Stimulated activated CD4-positive, alpha-beta T cell treated with anti-CD3 and anti-CD28 coated beads, Interleukin-1b, Interleukin-23, amount 100 ng/mL, for 48 hours (primary cell): ENCODE data around the gene LTBP4.
"Not testable (repeated sequence)": the region's sequence is repeated elsewhere in the genome, so short reads cannot be mapped to it uniquely, and the experiment has no call there.

Experiments used
- DNase-seq: peaks from one replicate; pipeline ENCODE4 v3.0.0-alpha.2; 2020

The LTBP4 gene, protein sequence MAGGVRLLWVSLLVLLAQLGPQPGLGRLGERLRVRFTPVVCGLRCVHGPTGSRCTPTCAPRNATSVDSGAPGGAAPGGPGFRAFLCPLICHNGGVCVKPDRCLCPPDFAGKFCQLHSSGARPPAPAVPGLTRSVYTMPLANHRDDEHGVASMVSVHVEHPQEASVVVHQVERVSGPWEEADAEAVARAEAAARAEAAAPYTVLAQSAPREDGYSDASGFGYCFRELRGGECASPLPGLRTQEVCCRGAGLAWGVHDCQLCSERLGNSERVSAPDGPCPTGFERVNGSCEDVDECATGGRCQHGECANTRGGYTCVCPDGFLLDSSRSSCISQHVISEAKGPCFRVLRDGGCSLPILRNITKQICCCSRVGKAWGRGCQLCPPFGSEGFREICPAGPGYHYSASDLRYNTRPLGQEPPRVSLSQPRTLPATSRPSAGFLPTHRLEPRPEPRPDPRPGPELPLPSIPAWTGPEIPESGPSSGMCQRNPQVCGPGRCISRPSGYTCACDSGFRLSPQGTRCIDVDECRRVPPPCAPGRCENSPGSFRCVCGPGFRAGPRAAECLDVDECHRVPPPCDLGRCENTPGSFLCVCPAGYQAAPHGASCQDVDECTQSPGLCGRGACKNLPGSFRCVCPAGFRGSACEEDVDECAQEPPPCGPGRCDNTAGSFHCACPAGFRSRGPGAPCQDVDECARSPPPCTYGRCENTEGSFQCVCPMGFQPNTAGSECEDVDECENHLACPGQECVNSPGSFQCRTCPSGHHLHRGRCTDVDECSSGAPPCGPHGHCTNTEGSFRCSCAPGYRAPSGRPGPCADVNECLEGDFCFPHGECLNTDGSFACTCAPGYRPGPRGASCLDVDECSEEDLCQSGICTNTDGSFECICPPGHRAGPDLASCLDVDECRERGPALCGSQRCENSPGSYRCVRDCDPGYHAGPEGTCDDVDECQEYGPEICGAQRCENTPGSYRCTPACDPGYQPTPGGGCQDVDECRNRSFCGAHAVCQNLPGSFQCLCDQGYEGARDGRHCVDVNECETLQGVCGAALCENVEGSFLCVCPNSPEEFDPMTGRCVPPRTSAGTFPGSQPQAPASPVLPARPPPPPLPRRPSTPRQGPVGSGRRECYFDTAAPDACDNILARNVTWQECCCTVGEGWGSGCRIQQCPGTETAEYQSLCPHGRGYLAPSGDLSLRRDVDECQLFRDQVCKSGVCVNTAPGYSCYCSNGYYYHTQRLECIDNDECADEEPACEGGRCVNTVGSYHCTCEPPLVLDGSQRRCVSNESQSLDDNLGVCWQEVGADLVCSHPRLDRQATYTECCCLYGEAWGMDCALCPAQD (N-terminal part only)

DNA sequence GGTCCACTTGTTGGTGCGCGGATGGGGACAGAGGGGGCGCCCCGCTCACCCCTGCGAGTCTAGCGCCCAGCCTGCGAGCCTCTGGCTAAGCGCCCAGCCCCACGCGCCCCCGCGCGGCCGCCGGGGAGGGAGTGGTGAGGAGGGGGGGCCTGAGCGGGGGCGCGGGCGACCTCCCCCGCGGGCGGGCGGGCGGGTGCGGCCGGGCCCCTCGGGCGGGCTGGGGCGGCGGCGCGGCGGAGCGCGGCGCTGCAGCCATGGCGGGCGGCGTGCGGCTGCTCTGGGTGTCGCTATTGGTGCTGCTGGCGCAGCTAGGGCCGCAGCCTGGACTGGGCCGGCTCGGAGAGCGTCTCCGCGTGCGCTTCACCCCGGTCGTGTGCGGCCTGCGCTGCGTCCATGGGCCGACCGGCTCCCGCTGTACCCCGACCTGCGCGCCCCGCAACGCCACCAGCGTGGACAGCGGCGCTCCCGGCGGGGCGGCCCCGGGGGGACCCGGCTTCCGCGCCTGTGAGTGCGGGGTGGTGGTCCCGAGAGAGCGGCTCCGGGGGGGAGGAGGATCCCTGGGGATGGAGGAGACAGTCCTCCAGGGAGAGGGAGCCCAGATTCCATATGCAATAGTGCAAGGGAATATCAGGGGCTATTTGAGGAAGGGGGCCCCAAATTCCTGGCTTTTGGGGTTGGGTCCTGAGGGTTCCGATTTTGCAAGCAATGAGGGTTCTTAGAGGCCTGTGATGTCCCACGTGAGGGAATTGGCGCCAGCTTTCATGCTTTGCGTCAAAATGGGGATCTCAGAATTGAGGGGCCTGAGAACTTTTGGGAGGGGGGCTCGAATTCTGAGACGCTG is at the start of gene LTBP4:
TSS of gene LTBP4 (plus strand) at position 236 of the 841 bp plus-strand sequence. CDS start at position 255, 19 bp downstream.
- DNase-seq, result no peak

DNA sequence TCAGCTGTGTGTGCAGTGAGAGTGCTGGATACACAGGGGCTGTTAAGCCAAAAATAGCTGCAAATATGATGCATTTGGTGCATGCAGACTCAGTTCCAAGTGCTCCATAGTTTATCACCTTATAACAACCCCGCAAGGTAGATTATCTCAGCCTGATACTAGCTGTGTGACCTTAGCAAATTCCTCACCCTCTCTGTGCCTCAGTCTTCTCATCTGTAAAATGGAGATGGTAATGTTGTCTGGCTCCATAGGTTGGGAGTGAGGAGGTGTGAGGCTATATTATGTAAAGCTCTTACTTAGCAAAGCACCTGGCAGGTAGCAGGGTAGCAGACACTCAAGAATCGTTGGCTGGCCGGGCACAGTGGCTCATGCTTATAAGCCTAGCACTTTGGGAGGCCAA is 48.3 kb upstream of the LTBP4 start:
- DNase-seq, result no peak

- no peak for DNase-seq
Observed at GRCh38 chr19:40553885-40554857, 47.0 kb upstream of the LTBP4 start.

GRCh38 chr19:40555978-40556689 is 45.0 kb upstream of the LTBP4 start:
- DNase-seq, result no peak

GRCh38 chr19:40556953-40557530 is 44.1 kb upstream of the LTBP4 start:
- no peak for DNase-seq

- no peak for DNase-seq
Observed at GRCh38 chr19:40559394-40559793, 41.8 kb upstream of the LTBP4 start.

GRCh38 chr19:40560092-40560507 is 41.1 kb upstream of the LTBP4 start:
- DNase-seq, result no peak

DNA sequence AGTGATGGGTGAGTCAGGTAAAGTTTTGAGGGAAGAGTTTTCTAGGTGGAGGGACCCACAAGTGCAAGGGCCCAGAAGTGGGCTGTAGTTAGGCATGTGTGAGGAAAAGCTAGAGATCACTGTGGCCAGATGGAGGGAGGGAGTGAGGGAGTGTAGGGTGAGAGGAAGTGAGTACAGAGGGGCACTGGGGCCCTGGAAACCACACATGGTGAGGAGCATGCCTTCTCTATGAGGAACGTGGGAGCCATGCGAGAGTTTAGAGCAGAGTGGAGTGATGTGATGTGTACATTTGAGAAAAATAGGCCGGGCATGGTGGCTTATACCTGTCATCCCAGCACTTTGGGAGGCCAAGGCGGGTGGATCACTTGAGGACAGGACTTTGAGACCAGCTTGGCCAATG is 39.2 kb upstream of the LTBP4 start:
- no peak for DNase-seq

DNA sequence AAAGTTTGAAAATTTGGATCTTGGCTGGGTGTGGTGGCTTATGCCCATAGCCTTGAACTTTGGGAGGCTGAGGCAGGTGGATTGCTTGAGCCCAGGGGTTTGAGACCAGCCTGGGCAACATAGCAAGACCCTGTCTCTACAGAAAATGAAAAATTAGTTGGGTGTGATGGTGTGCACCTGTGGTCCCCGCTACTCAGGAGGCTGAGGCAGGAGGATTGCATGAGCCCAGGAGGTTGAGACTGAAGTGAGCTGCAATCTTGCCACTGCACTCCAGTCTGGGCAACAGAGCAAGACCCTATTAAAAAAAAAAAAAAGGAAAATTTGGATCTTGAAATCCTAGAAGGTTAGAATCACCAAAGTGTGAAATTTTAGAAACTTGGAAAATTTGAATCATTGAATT is 36.6 kb upstream of the LTBP4 start:
- DNase-seq, result not testable (repeated sequence)

GRCh38 chr19:40565355-40565754 is 35.8 kb upstream of the LTBP4 start:
- no peak for DNase-seq

DNA sequence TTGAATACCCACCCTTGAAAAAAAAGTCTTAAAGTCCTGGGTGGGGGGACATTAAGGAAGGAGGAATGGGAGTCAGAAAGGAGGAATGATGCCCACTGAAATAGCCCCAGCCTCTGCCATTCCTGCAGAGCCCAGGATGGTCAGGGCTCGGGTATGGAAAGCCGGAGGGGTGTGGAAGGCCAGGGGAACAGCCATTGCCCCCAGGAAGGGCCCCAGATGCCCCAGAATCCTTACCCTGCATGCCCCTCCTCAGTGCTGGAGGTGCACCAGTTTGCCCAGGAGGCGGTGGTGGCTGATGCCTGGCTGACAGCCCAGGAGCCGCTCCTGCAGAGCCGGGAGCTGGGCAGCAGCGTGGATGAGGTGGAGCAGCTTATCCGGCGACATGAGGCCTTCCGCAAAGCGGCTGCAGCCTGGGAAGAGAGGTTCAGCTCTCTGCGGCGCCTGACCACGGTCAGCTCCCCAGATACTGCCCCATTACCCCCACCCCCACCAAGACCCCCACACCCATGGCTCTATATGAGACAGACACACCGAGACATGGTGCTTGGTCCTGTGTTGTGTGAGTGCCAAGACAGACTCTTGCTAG is 35.2 kb upstream of the LTBP4 start:
- no peak for DNase-seq

DNA sequence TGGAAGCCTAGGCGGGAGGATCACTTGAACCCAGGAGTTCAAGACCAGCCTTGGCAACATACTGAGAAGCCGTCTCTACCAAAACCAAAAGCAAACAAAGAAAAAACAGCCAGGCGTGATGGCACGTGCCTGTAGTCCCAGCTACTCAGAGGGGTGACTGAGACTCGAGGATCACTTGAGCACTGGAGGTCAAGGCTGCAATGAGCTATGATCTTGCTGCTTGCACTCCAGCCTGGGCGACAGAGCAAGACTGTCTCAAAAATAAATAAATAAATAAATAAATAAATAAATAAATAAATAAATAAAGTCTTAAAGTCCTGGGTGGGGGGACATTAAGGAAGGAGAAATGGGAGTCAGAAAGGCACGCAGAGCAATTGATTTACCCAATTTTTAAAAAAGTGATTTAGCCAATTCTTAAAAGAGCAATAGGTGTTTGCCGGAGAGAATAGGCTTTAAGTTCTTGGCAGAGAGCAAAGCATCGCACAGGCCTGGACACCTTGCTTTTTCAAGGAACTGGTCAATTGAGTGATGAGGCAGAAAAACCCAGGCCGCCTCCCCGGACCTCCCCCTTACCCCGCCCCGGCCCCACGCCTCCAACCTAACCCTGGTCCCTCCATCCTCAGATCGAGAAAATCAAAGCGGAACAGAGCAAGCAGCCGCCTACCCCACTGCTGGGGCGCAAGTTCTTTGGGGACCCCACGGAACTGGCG is 34.0 kb upstream of the LTBP4 start:
- no peak for DNase-seq

DNA sequence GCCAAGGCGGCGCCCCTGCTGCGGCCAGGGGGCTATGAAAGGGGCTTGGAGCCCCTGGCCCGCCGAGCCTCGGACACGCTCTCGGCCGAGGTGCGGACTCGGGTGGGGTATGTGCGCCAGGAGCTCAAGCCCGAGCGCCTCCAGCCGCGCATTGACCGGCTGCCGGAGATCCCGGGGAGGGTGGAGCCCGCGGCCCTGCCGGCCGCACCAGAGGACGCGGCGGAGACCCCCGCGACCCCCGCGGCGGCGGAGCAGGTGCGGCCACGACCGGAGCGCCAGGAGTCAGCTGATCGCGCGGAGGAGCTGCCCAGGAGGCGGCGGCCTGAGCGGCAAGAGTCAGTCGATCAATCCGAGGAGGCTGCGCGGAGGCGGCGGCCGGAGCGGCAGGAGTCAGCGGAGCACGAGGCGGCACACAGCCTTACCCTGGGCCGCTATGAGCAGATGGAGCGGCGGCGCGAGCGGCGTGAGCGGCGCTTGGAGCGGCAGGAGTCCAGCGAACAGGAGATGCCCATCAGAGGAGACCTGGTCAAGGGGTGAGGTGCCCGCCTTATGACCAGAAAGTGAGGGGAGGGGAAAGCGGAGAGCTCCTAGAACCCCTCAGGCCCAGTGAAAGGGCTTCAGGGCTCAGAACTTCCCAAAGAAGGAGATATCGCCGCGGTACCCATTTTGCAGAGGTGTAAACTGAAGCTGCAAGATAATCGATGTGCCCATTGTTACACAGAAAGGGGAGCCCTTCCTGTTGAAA is 33.2 kb upstream of the LTBP4 start:
- no peak for DNase-seq

- DNase-seq, result peak; percentile 98
Observed at GRCh38 chr19:40570313-40571004, 30.7 kb upstream of the LTBP4 start.

DNA sequence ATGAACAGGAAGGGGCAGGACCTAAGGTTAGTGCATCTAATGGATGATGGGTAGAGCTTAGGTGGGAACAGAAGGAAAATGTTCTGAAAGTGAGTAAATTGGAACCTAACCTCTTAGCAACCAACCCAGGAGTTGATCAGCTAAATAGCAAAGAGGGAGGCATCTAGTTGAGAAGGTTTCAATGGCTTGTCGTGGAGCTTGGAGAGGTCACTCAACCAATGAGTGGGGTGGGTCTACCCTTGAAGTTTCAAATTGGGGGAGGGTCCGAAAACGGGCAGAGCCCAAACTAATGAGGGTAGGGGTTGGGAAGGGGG is 30.2 kb upstream of the LTBP4 start:
- no peak for DNase-seq

- no peak for DNase-seq
Observed at GRCh38 chr19:40571831-40572495, 29.2 kb upstream of the LTBP4 start.

- no peak for DNase-seq
Observed at GRCh38 chr19:40575326-40575725, 25.8 kb upstream of the LTBP4 start.
